NCI-H510A (cell line): Measurements from ENCODE around the gene SEC31B.
A peak's percentile ranks its signal among the peaks of the same experiment; 100 is the strongest.

Source experiments
- DNase-seq: peaks from one replicate; lab custom pipeline; 2025; lab: John Stamatoyannopoulos, UW

SEC31B gene

DNA sequence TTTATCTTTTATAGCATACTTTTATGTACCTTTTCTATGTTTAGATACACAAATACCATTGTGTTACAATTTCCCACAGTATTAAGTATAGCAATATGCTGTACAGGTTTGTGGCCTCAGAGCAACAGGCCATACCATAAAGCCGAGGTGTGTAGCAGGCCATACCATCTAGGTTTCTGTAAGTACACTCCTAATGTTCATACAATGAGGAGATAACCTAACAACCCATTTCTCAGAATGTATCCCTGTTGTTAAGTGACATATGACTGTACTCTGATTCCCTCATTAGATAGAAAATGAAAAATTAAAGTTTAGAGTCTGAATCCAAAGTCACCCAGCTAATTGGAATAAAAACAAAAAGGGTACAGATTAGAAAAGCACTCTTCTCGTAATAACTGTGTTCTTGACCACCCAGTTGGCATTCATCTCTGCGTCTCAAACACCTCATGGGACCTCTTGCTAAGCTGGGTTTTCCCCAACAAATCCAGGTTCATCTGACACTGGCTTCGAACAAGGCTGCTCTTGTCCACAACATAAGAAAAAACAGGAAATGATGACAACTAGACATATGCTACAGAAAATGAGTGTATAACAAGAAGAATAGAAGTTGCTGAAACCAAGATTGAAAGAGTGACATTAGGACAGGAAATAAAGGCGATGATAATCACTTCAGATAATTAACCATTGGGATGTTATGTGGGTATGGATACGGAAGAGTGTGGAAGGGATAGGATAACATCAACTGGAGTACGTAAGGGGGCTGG lies 8.6 kb upstream of the SEC31B start:
- no peak for DNase-seq

DNA sequence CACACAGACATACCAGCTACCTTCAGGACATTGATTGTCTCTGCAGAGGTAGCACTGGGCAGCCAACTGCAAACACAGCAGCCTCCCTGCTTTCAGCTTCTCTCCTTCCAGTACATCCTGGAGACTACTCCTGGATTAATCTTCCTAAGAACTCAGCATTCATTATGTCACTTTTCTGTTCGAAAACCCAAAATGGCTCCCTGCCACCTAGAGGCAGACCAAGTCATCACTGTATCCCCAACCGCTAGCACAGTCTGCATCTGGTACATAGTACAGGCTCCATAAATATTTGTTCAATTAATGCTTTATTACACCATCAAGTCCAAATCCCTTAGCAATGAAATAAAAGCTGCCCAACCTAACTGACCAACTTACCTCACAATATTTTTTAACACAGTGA lies 5.0 kb upstream of the SEC31B start:
- no peak for DNase-seq

DNA sequence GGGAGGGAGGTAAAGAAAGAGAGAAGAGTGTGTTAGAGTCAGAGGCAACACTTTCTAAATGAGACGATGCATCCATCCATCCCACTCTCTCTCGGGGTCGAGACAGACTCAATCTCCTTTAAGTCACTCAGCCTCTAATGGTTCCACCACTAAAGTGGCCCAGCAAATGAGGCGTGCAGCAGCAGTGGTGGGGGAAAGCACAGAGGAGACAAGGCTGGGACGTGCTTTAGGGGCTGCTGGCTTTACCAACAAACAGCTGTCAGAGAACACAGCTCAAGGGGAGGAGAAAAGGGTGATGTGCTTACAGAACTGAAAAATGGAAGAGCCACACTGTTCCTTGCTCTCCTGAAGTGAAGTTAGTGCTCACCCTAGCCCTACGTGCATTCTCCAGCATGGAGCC lies 4.5 kb upstream of the SEC31B start:
- no peak for DNase-seq

DNA sequence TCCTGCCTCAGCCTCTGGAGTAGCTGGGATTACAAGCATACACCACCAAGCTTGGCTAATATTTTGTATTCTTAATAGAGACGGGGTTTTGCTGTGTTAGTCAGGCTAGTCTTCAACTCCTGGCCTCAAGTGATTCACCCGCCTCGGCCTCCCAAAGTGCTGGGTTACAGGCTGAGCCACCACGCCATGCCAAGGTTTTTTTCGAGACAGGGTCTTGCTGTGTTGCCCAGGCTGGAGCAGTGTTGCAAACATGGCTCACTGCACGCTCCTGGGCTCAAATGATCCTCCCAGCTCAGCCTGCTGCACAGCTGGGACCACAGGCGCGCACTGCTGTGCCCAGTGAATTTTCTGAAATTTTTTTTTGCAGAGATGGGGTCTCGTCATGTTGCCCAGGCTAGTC lies 3.3 kb upstream of the SEC31B start:
- DNase-seq = no peak

DNA sequence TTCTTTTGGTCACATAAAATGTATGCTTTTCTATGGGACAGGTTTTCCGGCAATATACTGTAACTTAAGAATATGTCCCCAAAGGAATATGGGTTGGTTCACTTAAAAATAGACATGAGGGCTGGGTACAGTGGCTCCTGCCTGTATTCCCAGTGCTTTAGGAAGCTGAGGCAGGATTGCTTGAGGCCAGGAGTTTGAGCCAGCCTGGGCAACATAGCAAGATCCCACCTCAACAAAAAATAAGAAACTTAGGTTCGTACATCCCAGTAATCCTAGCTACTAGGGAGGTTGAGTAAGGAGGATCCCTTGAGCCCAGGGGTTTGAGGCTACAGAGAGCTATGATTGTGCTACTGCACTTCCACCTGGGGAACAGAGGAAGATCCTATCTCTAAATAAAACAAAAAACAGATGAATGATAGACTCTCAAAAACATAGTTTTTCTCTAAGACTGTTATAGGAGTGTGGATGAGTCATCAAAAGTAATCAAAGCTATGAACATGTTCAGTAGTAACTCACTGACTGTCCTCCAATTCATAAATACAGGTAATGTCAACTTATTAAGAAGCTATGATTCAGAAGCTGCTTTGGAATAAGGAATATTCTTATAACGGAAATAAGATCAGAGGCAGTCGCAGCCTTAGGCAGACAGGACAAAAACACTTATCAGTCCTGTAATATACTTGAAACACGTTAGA lies 2.6 kb upstream of the SEC31B start:
- DNase-seq = no peak

DNA sequence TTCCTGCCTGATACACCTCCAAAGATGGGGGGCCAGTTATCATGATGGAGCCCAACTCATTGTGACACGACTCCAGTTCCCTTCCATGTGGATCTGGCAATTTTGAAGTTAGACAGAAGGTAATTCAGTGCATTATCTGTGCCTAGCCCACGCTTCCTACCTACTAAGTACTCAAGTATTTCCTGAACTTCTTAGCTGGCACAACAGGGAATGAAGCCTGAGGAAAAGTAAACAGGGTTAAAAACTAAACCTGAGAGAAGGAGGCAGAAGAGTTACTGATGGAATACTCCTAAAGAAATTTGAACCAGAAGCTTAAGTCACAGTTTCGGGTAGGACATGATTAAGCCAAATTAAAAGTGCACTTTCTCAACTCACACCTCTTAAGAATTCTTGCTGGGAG lies 1.1 kb upstream of the SEC31B start:
- DNase-seq = no peak

DNA sequence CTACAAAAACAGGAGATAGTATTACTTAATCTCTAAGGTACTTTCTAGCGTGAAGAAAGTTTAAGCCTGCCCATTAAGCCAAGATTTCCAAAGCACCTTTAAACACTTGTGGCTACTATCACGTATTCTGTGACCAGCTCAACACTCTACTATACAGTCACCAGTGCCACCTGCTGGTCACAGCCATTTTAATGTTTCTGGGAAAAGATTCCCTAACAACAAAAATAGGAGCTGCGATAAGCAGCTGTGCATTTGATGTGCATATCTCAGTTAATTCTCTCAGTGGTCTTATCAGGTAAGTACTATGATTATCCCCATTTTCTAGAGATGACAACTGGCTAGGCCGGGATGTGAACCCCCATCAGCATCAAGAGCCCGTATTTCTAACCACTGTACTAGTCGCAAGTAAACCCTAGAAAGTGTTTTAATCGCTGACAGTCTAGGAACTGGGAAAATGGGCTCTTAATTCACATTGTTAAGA lies 860 bp downstream of the SEC31B start:
- peak; percentile 38 for DNase-seq

DNA sequence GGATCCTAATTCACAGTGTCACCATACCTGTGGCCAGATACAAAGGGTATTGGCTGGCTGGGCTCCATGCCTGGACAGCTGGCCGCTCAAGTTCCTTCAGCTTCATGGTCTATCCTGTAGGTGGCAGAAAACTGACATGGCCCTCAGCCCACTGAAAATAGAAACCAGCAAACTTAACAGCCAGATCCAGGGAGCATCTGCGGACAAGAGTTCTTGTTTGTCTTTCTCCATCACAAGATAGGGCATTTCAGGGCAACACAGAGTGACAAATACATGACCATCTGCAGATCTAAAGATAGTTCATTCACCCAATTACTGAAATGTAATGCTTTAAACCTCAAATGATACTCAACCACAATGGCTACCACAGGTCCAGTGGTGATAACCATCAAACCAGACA lies 2.8 kb downstream of the SEC31B start:
- no peak for DNase-seq

DNA sequence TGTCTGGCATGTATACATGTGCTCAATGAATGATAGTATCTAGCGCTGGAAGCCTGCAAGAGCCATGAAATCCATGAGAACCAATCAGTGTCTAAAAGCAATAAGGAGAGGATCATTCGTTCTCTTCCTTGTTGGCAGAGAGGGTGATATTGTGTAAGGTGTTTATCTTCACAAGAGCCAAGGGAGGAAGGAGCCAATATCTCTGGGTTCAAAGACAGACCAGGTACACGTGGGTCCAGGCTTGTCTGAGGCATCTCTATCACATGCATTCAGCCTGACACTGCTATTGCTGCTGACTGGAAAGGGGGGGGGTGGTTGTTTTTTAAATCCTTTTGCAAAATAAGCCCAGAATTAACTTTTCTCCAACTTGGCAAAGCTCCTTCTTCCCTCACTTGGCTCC lies 4.0 kb downstream of the SEC31B start:
- no peak for DNase-seq

DNA sequence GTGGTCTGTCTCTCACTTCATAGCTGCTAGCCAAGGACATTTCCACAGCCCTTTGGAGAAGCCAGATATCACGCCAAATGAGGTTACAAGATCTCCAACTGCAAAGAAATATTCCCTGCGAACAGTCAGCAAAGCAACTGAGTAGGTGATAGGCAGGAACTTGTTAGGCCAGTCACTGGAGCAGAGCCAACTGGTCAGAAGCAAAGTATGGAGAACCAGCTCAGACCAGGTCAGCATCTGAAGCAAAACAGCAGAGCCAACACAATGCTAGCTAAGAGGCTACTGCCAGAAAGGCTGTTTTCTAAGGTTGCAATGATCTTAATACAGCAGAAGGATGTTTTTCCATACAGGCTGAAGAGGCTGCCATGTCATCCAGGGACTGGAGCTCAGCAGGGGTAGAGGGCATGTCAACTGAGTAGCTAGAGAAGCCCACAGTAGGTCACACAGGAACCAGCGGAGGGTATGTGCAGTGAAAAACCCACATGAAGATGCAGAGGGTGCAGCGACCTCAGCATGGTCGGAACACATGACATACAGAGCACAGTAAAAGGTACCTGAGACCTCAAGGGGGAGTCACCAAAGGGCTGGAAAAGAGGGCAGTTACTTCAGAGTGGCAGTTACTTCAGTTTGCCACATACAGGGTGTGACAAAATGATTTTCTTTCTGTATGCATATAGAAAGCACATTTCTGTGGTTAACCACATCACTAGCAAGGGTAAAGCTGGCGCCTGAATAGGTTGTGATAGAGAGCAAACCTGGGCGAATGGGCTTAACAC lies 8.9 kb downstream of the SEC31B start:
- no peak for DNase-seq

DNA sequence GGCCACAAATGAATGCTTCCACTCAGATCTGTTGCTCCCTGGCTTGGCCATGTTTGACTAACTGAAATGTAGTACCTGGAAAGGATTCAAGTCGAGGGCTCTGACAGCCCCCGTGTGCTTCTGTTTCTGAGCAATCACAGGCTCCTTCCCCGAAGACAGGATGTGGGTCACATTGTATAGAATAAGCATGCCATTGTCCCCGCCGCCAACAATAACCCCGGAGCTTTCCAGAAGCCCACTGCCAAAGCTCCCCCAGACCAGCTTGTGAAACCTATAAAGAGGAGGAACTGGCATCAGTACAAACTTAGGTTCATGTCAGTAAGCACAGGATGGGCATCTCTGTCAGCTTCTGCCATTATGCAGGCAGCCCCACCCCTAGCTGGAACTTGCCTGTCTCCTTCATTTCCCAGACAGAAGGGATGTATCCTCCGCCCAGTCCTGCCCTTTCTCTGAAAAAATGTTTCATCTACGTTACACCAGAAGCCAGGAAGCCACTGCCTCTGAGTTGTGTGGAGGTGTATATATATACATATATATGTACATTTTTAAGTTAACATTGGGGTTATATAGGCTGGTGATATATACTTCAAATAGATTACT lies 10.3 kb downstream of the SEC31B start:
- no peak for DNase-seq

DNA sequence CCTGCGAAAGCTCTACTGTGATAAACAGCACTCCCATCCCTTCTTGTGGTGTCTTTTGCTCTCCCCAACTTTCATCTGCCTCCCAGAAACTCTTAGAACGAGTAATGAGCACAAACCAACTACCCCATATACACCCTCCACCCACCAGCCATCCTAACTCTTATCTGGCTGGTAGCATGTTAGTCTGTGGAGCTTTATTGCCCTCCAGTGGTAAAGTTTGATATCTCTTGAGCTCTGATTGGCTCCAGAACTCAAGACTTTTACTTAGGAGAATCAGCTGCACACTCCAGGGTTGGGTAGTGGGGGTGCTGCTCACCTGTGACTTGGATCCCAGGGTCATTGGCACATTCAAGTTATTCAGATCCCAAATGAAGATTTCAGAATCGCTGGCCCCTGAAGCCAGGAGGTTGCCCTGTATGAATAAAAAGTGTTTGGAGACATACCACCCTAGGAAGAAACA lies 10.9 kb downstream of the SEC31B start:
- no peak for DNase-seq

DNA sequence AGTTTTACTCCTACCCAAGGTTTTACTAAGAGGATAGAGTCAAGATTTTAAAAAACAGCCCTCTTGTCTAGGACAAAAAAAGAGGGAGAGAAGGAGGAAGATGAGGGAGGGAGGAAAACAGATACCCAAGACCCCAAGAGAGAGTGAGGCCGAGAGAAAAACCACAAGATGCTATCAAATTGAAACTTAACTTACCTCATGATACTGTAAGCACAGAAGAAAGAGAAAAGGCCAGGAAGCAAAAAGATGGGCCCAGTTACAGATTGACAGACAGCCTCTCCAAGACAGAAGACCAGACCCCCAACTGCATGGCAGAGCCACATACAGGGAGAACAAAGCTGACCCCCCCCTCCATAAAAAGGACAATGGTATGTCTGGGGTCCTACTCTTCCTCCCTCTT lies 11.4 kb downstream of the SEC31B start:
- DNase-seq = no peak

DNA sequence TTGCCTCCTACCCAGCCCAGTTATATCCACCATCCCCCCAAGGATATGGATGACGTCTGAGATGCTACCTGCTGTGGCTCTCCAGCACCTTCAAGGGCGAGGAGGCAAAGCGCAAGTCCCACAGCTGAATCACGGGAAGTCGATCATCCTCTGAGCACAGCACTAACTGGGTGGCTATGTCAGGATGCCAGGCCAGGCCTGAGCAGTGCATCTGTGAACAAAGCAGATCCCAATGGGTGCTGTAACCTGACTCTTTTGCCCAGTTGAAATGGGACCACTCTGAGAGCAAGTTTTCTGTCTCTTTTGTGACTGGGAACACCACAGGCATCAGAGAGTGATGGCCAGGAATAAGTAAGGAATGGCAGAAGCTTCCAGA lies 12.3 kb downstream of the SEC31B start:
- DNase-seq = no peak

DNA sequence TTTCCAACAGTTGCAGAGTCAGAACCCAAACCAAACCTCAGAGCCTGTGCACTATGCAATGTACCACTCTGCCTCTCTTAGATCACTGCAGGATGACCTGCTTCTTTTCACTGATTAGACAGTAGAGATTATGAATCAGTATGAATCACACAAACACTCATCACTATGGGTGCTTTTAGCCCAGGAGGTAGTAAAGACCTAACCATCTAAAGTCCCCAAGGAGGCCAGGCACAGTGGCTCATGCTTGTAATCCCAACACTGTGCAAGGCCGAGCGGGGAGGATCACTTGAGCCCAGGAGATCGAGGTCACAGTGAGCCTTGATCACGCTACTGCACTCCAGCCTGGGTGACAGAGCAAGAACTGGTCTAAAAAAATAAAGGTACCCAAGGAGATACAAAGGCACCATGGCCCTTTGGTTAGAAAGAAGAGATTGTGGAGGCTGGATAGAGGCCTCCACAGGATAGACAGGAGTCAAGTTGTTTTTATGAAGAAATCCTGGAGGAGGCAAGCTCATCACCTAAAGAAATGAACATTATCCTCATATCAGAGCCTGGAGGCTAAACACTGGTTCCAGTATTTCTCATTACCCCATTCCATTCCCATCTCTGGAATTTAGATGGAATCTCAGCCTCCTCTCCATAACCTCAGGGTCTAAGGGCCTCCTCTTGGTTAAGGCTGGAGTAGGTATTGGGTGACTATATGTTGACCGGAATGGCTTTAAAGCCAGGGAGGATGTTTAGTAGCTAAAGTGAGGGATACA lies 12.9 kb downstream of the SEC31B start:
- DNase-seq = no peak

DNA sequence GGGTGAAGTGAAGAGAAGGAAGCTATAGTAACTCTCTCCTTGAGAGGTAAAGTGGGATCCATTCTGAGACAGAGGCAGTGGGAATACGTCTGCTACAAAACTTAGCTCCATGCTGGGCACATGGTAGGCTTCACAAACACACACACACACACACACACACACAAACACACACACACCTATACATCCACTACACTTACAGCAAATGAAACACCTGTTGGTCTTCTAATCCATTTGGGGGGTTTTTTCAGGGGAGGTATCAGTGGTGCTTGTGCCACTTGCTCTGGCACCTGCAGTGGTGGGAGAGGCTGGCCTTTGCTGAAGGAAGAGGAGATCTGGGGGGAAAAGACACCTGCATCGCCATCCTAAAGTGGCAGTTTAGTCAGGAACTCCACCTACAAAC lies 14.5 kb downstream of the SEC31B start:
- no peak for DNase-seq

DNA sequence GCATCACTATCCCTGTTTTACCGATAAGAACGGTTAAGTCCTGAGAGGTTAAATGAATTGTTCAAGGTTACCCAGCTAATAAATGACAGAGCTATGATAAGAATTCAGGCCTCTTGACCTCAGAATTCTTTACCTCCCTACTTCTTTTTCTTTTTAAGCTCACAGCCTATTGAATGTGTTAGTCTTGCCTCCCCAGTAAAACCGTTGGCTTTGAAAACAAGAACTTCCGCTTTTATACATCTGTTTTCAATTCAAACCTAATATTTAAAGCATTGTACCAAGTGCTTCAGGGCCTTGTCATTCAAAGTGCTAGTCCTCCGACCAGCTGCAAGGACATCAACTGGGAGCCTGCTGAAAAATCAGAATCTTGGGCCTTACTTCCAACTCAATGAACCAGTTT lies 15.6 kb downstream of the SEC31B start:
- DNase-seq = no peak

DNA sequence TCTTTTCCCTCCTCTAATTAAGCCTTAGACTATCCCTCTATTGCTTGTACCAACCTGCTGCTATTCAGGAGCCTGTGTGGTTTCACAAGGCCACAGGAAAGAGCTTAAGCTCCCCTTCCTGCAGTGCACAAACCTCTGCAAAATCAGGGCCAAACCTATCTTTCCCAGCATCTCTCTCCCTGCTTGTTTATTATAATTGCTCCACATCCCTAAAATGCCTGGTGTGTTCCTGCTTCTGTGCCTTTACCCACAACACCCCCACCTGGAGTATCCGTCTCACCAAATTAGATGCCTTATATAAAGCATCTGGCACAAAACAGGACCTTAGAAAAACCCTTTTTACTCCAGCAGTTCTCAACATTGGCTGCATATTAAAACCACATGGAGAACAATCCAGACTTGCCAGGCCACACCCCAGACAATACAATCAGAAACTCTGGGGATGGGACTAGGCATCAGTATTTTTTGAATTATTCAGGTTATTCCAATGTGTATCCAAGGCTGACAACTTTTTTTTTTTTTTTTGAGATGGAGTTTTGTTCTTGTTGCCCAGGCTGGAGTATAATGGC lies 16.7 kb downstream of the SEC31B start:
- no peak for DNase-seq

DNA sequence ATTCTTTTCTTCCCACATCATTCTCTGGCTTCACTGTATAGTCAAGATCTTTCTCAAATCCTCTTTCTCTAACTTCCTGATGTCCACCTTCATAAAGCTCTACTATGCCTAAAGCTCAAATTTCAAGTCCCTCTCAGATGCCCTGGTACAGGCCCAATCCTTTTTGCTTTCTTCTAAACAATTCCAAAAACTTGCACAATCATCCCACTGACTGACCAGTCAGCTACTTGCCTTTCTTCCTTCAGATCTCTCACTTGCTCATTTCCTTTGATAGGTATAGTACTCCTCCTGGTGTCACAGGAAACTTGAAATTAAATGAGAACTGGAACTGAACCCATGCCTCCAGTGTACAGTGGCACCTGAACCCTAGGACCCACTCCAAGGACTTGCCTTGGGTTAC lies 18.2 kb downstream of the SEC31B start:
- no peak for DNase-seq

DNA sequence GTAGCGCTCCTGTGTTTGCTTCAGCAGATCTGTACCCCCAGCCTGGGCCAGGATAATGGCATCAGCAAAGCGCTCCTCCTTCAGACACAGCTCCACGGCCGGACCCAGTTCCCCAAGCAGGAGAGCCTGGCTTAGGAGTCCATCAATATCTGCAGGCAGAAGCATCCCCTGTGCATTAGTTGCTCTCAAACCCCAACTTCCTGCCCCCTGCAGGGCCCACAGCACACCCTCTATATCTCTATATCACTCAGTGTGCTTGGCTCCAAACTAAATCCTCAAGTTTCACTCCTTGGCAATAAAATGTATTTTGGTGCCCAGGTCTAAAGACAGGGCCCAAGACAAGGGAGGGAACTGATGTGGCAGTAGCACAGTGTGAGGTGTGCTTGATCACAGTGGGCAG lies 21.6 kb downstream of the SEC31B start:
- DNase-seq = no peak

DNA sequence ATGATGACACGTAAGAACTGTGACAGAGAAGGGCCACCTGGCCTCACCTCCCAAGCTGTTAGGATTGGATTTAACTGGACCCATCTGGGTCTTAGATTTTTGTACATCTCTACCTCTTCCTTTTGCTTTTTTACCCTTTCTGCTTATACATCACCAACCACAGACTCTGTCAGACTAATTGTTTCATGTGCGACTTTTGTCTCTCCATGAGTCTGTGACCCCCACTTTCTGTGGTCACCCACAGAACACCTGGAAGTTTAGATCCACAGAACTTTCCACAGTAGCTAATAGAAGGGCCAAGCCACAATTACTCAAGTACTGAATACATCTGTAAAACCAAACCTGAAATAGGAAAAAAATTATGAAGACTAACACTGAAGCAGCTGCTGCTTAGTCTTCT lies 23.1 kb downstream of the SEC31B start:
- no peak for DNase-seq
